GDM1 (cell line): Measurements from ENCODE around the gene BEND3.

Experiments used
- DNase-seq: peaks from one replicate; lab custom pipeline; 2025; lab: John Stamatoyannopoulos, UW

The BEND3 gene

GRCh38 chr6:107083047-107083768 lies 32.1 kb downstream of the BEND3 start:
- no peak for DNase-seq

- no peak for DNase-seq
These were observed 33.3 kb downstream of the BEND3 start for GRCh38 chr6:107082045-107082444.

GRCh38 chr6:107080036-107080435 lies 35.3 kb downstream of the BEND3 start:
- no peak for DNase-seq

- no peak for DNase-seq
These were observed 35.9 kb downstream of the BEND3 start for GRCh38 chr6:107079429-107079828.

DNA sequence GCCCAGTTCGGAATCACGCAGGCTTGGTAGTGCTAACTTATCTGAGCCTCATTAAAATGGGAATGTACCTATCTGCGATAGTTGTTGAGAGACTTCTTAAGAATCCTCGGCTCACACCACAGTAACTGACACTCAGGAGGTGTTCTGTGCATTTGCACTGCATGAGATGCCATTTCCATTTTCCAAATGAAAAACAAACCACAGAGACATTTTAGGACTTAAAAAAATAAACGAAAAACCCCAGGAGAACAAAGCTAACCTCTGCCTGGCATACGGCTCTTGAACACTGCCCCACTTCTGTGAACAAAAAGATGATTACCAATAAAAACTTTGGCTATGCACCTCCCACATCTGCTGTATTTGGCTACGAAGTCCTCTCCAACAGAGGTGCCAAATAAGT lies 37.6 kb downstream of the BEND3 start:
- no peak for DNase-seq

GRCh38 chr6:107075951-107076381 lies 39.3 kb downstream of the BEND3 start:
- DNase-seq, result no peak

DNA sequence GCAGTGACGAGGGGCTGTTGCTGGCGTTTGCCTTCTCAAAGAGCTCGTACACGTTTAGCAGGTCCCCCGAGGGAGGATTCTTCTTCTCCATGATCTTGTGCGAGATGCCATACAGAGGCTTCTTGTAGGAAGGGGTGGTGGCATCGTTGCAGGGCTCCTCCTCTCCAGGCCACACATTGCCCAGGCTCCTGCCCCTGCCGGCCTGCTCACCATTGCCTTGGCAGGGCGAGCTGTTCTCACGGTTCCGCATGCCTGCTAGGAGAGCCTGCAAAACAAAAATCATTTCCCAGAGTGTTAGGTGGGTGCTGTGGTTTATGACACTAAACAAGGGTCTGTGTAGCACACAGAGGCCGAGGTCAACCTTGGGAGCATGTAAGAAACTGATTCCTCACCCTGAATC lies 44.6 kb downstream of the BEND3 start:
- DNase-seq, result no peak

- no peak for DNase-seq
These were observed 45.4 kb downstream of the BEND3 start for GRCh38 chr6:107069631-107070548.

- no peak for DNase-seq
These were observed 46.4 kb downstream of the BEND3 start for GRCh38 chr6:107068691-107069630.

- DNase-seq, result no peak
These were observed 48.3 kb downstream of the BEND3 start for GRCh38 chr6:107066697-107067659.

DNA sequence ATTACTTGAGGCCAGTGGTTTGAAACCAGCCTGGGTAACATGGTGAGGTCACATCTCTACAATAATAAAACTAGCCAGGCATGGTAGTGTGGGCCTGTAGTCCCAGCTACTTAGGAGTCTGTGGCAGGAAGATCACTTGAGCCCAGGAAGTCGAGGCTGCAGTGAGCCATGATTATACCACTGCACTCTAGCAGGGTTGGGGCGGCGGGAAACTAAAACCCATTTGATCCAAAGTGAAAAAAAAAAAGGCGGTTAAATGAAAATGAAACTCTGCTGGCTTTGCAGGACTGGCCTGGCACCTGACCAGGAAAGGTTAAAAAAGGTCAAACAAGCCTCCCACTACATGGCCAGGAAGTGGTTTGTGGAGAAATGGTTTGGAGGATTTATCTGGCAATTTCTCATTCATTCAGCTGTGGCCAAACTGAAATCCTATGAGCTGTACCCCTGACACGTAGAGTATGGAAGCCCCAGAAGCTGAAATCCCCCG lies 50.7 kb downstream of the BEND3 start:
- DNase-seq, result peak; percentile 13

DNA sequence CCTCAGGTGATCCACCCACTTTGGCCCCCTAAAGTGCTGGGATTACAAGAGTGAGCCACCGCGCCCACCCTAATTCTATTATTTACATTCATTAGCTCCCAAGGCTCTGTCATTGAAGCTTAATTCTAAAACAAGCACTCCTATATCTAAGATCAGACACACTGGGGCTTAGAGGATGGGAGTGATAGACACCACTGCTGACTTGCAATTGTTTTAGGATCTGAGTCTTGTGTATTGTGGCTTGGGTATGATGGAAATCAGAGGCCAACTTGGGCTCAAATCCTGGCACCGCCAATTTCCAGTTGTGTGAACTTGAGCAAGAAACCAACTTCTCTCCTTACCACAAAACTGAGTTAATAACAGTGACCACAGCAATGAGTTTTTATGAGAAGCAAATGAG lies 52.6 kb downstream of the BEND3 start:
- DNase-seq, result no peak

- DNase-seq, result no peak
These were observed 53.9 kb downstream of the BEND3 start for GRCh38 chr6:107061125-107062020.

DNA sequence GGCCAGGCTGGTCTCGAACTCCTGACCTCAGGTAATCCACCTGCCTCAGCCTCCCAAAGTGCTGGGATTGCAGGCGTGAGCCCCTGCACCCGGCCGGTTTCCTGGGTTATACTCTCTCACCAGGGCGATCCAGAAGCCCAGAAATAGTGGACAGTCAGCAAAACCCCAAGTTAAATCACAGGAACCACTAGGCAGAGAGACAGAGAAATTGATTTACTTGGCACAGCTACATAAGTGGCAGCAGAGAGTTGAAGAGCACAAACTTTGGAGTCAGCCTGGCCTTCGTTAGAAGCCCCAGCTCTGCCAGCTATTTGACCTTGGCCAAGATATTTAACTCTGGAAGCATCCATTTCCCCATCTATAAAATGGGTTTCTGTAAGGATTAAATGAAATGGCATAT lies 54.6 kb downstream of the BEND3 start:
- DNase-seq, result no peak

GRCh38 chr6:107059606-107060005 lies 55.7 kb downstream of the BEND3 start:
- no peak for DNase-seq

GRCh38 chr6:107057679-107058078 lies 57.6 kb downstream of the BEND3 start:
- no peak for DNase-seq

- no peak for DNase-seq
These were observed 58.5 kb downstream of the BEND3 start for GRCh38 chr6:107056796-107057195.

DNA sequence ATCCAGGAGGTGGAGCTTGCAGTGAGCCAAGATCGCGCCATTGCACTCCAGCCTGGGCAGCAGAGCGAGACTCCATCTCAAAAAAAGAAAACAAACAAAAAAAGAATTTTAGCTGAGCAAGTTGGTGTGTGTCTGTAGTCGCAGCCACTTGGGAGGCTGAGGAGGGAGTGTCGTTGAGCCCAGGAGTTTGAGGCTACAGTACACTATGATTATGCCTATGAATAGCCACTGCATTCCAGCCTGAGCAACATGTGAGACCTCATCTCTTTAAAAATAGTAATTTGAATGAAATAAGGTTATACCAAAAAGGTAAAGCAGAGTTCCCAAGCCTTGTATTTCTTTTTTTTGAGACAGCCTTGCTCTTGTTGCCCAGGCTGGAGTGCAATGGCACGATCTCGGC lies 67.5 kb downstream of the BEND3 start:
- DNase-seq, result no peak

DNA sequence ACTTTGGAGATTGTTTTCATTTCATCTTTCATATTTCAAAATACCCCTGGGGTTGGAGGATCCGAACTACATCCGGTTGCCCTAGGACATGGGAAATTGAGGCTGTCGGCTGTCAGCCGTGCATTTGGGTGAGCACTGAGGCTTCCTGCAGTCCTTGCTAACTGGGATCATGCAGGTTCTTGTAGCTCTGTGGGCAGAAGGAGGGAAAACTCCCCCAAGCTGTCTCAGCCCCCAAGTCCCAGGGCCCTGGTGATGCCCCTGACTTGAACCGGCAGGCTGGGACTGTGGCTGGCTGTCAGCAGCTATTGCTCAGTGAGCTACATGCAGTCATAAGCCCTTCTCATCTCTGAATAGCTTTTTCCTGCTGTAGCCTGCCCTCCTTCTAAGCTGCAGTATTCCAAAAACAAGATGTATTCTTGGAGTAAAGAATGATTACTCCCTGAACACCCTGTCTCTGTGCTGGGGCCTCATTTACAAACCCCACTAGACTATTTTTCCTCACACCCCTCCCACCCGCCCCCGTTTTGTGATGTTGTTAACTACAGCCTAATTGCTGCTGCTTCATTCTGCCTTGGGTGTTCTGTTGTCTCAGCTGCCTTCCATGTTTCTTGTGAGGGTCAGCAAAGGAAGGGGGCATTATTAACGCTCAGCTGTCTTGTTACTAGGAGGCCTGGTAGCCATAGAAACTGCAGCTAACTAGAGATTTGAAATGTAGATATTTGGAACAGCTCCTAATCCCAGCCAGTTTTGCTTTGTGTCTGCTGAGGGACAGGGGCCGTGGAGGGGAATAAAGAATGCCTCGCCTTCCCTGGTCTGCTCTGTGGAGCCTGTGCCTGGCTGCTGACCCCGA lies 69.3 kb downstream of the BEND3 start:
- no peak for DNase-seq
